ENCODE measurements around the gene CLIC6. TPM values are rescaled to one million over a fixed set of nuclear protein-coding genes. Genes with fewer than 3 reads are reported as not detected.

CLIC6 gene
- total and polyA plus RNA-seq, 9 of the 15 experiments (the other 6 are each of a cell fraction or from before 2014, with no cell fraction given): not detected

DNA sequence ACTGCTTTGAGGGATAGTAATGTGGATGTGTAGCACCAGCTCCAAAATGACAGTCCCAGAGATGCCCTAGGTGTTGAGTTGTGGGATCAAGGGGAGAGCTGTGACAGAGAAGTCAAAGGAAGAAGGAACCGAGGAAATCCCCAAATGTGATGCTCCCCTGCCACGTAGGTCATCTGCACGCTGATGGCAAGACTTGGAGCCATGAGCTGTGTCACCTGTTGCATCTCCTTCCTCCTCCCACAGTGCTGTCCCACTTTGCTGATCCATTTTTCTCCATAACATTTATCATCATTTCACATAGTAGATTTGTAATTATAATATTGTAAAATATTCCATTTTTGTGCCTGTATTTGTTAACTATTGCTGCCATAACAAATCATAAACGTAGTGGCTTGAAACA, 36.3 kb upstream of the CLIC6 start (continued):
- no peak for TF ChIP-seq RREB1 (CRISPR knock-in tag; IDR thresholded peaks at IDR 0.05)
- no peak for TF ChIP-seq ZBTB1 (CRISPR knock-in tag; IDR thresholded peaks at IDR 0.05; ENCODE audit: borderline replicate concordance, low read depth)
- no peak for TF ChIP-seq COPS2 (conservative IDR thresholded peaks at IDR 0.05)
- TF ChIP-seq MXI1 (IDR thresholded peaks at IDR 0.05; ENCODE audit: low read depth, low read length): no peak
- TF ChIP-seq, protein P1, sequence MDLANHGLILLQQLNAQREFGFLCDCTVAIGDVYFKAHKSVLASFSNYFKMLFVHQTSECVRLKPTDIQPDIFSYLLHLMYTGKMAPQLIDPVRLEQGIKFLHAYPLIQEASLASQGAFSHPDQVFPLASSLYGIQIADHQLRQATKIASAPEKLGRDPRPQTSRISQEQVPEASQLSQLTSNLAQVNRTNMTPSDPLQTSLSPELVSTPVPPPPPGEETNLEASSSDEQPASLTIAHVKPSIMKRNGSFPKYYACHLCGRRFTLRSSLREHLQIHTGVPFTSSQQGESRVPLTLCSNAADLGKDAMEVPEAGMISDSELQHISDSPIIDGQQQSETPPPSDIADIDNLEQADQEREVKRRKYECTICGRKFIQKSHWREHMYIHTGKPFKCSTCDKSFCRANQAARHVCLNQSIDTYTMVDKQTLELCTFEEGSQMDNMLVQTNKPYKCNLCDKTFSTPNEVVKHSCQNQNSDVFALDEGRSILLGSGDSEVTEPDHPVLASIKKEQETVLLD (IDR thresholded peaks at IDR 0.05): no peak
- no peak for TF ChIP-seq TFAM (CRISPR knock-in tag; conservative IDR thresholded peaks at IDR 0.05)
- TF ChIP-seq ZNF121 (CRISPR knock-in tag; conservative IDR thresholded peaks at IDR 0.05): no peak
- no peak for TF ChIP-seq CCNT2 (IDR thresholded peaks at IDR 0.05; ENCODE audit: borderline replicate concordance, extremely low read depth, insufficient read length, low read depth, low read length)
- no peak for TF ChIP-seq FOXO4 (CRISPR knock-in tag; IDR thresholded peaks at IDR 0.05)
- TF ChIP-seq ILK (tag; IDR thresholded peaks at IDR 0.05; ENCODE audit: borderline replicate concordance, low read depth): no peak
- TF ChIP-seq MTA2 (IDR thresholded peaks at IDR 0.05; ENCODE audit: low read depth): no peak
- TF ChIP-seq POLR2G (IDR thresholded peaks at IDR 0.05; ENCODE audit: low read depth, low read length): no peak
- no peak for TF ChIP-seq KDM5B (IDR thresholded peaks at IDR 0.05; ENCODE audit: insufficient replicate concordance, low read depth, low read length)
